UCSD-AML1 (cell line): Measurements from ENCODE around the gene CHADL.
"Not testable (repeated sequence)": the region's sequence is repeated elsewhere in the genome, so short reads cannot be mapped to it uniquely, and the experiment has no call there.

Experiments
- DNase-seq: peaks from one replicate; lab custom pipeline; 2025; ENCODE audit not compliant: unreplicated experiment; lab: John Stamatoyannopoulos, UW

The CHADL gene

DNA sequence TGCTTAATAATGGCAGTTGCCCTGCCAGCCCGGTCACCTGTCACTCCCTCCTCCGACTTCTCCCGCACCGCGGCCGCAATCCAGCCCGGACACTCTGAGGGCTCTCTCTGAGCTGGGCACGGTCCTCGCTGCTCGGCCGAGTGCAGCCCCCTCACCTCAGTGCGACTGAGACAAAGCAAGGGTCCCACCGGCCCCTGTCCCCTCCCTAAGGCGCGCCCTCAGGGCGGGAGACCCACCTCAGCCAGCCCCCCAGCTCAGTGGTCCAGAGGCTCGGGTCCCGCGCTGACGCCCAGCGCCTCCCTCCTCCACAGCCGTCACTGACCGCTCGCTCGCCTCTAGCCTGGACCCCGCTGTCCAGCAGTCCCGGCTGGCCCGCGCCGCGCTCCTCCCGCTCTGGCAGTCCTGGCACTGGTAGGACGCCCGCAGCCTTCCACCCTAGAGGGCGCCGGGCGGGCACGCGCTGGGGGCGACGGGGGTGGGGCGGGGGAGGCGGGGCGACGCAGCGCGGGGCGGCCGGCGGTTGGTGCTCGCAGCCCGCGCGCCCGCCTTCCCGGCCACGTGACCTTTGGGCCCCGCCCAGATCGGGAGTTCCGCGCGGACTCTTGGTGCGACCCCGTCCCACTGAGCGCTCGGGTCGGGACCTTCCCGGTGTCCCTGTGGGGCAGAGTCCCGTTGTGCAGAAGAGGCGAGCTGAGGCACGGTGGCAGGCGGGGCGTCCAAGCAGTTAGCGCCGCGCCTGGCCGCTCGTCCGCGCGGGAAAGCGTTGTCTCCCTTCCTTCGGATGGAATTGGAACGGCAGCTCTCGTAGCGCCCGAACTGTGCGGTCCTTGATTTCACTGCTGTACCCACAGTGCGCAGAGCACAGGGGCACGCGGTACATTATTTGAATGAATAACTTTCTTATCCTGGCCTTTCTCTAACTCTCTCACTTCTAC lies 43.4 kb downstream of the CHADL start:
- DNase-seq = peak; percentile 84

- no peak for DNase-seq
These were observed 46.9 kb downstream of the CHADL start for GRCh38 chr22:41193829-41194228.

GRCh38 chr22:41191467-41191866 lies 49.3 kb downstream of the CHADL start:
- no peak for DNase-seq

DNA sequence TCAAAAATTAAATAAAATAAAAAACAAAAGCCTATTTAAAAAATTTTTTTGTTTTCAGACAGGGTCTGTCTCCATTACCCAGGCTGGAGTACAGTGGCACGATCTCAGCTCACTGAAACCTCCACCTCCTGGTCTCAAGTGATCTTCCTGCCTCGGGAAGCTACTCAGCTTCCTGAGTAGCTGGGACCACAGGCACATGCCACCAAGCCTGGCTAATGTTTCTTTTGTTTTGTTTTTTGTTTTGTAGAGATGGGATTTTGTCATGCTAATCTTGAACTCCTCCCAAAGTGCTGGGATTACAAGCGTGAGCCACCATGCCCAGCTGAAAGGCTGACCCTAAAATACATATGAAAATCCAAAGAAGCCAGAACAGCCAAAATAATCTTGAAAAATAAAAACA lies 56.1 kb downstream of the CHADL start:
- no peak for DNase-seq

DNA sequence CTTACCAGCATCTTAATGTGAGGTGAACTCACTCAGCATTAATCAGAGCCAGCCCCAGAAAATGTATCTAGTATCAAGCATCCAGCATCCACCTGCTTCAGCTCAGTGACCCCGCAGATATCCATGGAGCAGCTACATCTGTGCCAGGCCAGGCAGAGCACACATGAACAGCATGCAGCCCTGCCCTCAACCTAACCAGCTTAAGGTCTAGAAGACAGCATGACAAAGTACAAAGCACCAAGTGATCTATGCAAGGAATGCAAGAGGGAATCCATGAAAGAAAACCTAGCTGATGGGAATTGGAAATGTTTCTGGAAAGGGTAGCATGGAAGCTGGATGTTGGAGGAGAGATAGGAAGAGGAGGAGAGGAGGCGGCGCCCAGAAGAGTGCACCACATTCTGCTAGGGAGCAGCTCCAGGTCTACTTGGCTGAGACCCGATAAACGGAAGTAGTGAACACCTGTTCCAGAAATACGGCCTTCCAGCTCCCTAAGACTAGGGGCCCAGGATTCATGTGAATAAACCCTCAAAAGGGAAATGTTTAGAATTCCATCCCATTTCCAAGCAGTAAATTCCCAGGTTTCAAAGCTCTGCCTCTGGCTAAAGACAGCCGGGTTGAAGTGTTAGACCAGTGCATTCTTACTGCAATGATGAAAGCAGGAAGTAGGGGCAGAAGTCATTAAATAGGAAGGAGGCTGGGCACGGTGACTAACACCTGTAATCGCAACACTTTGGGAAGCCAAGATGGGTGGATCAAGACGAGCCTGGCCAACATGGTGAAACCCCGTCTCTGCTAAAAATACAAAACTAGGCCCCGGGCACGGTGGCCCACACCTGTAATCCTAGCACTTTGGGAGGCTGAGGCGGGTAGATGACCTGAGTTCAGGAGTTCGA lies 59.1 kb downstream of the CHADL start:
- peak; percentile 43 for DNase-seq

GRCh38 chr22:41180926-41181325 lies 59.8 kb downstream of the CHADL start:
- DNase-seq = no peak

- DNase-seq = not testable (repeated sequence)
These were observed 60.4 kb downstream of the CHADL start for GRCh38 chr22:41180362-41180761.
